ENCODE measurements around the gene RBBP8NL.

Gene RBBP8NL

DNA sequence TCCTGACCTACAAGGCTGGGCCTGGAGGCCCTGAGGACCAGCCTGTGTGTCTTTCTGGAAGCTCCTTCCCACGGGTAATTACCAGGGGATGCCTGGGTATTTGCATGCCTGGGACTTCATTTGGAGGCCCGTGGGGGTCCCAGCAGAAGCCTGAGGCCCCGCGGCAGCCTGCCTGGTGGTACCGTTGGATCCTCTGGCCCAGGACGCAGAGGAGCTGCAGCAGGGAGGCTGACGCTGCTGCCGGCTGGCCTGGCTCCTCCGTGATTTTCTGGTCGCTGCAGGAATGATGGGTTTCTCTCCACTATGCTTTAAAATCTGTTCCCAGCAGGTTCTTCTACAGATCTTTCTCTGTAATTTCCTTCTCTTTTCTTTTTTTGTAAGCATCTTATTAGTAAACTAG lies 26.8 kb downstream of the RBBP8NL start:
- H3K36me3 ChIP-seq (ENCODE audit: low read length), result no peaks in the 10 kb centered on the region
- no peak overlapping the region for H2AFZ ChIP-seq (ENCODE audit: low read depth, low read length, severe bottlenecking)
- H4K20me1 ChIP-seq (ENCODE audit: low read depth, low read length), result no peaks in the 10 kb centered on the region
- no peak for TF ChIP-seq EZH2phosphoT487 (conservative IDR thresholded peaks at IDR 0.05; ENCODE audit: low read length)
- TF ChIP-seq, protein P1, sequence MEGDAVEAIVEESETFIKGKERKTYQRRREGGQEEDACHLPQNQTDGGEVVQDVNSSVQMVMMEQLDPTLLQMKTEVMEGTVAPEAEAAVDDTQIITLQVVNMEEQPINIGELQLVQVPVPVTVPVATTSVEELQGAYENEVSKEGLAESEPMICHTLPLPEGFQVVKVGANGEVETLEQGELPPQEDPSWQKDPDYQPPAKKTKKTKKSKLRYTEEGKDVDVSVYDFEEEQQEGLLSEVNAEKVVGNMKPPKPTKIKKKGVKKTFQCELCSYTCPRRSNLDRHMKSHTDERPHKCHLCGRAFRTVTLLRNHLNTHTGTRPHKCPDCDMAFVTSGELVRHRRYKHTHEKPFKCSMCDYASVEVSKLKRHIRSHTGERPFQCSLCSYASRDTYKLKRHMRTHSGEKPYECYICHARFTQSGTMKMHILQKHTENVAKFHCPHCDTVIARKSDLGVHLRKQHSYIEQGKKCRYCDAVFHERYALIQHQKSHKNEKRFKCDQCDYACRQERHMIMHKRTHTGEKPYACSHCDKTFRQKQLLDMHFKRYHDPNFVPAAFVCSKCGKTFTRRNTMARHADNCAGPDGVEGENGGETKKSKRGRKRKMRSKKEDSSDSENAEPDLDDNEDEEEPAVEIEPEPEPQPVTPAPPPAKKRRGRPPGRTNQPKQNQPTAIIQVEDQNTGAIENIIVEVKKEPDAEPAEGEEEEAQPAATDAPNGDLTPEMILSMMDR (IDR thresholded peaks at IDR 0.05; ENCODE audit: insufficient read depth, low read length, poor library complexity, severe bottlenecking), result no peak
- H3K79me2 ChIP-seq (ENCODE audit: insufficient read depth, low read length), result no peaks in the 10 kb centered on the region
- H3K4me3 ChIP-seq (ENCODE audit: insufficient read depth, low read length, poor library complexity, severe bottlenecking), result no peak overlapping the region
- H3K4me2 ChIP-seq (ENCODE audit: low read depth, low read length, poor library complexity, severe bottlenecking), result no peak overlapping the region
- H3K9me2 ChIP-seq (replicated peaks; ENCODE audit: insufficient read depth, low read length), result no peaks in the 10 kb centered on the region
- no peak overlapping the region for H3K27ac ChIP-seq (ENCODE audit: low read depth, low read length)
- no peak overlapping the region for H3K9ac ChIP-seq (ENCODE audit: low read length)
- no peaks in the 10 kb centered on the region for H3K27me3 ChIP-seq (ENCODE audit: low read length)
- no peaks in the 10 kb centered on the region for H3K9me3 ChIP-seq (ENCODE audit: insufficient read depth, low read length)
- H3F3A ChIP-seq (ENCODE audit: insufficient read depth), result 0 out of 2 replicates have a peak, but pooled peaks cover 3% of the 10 kb centered on the region

DNA sequence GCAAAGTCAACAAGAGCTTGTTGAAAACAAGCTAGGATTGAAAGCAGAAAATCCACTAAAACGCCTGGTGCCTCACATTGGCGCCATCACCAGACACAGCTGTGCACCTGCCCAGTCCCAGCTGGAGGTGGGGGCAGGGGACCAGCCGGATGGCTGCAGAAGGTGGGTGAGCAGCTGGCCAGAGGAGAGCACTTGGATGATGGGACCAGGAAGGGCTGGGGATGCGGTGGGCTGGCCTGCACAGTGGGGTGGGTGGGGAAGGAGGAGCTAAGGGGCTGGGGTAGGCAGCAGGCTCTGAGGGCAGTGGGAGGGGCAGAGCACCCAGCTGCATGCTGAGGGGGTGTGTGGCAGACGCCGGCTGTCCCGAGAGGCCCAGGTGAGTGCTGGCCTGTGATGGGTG lies 27.3 kb downstream of the RBBP8NL start:
- no peaks in the 10 kb centered on the region for H3K9me3 ChIP-seq (ENCODE audit: insufficient read depth, low read length)
- H3K27ac ChIP-seq (ENCODE audit: low read depth, low read length), result no peak overlapping the region
- TF ChIP-seq, protein P1 (IDR thresholded peaks at IDR 0.05; ENCODE audit: insufficient read depth, low read length, poor library complexity, severe bottlenecking), result no peak
- TF ChIP-seq EZH2phosphoT487 (conservative IDR thresholded peaks at IDR 0.05; ENCODE audit: low read length), result no peak
- H3K4me2 ChIP-seq (ENCODE audit: low read depth, low read length, poor library complexity, severe bottlenecking), result no peak overlapping the region
- no peak overlapping the region for H3K4me3 ChIP-seq (ENCODE audit: insufficient read depth, low read length, poor library complexity, severe bottlenecking)
- H4K20me1 ChIP-seq (ENCODE audit: low read depth, low read length), result no peaks in the 10 kb centered on the region
- H2AFZ ChIP-seq (ENCODE audit: low read depth, low read length, severe bottlenecking), result no peak overlapping the region
- H3K9ac ChIP-seq (ENCODE audit: low read length), result no peak overlapping the region
- no peaks in the 10 kb centered on the region for H3K79me2 ChIP-seq (ENCODE audit: insufficient read depth, low read length)
- H3F3A ChIP-seq (ENCODE audit: insufficient read depth), result 0 out of 2 replicates have a peak, but pooled peaks cover 3% of the 10 kb centered on the region
- H3K27me3 ChIP-seq (ENCODE audit: low read length), result no peaks in the 10 kb centered on the region
- no peaks in the 10 kb centered on the region for H3K36me3 ChIP-seq (ENCODE audit: low read length)
- H3K9me2 ChIP-seq (replicated peaks; ENCODE audit: insufficient read depth, low read length), result no peaks in the 10 kb centered on the region

DNA sequence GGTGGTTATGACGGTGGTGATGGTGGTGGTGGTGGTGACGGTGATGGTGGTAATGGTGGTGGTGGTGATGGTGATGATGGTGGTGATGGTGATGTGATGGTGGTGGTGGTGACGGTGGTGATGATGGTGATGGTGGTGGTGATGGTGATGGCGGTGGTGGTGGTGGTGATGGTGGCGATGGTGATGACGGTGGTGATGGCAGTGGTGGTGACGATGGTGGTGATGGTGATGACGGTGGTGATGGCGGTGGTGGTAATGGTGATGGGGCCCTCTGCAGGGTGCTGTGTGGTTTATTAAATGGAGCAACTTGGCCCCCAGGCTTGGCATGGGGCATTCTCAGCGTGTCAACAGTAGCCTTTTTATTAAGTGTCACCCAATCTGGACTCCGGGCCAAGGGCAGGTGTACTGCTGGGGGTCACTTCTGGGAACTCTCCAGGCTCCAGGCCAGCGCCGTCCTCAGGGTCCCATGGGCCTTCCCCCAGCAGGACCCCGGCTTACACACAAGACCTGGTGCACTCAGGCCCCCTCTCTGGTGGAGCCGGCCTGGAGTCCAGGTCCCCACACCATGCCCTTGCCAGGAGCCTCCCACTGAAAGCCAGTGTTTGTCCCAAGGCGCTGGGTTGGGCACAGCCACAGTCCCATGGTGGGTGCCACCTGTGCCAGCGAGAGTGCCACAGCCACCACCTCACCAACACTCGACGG lies 29.1 kb downstream of the RBBP8NL start:
- no peak for TF ChIP-seq EZH2phosphoT487 (conservative IDR thresholded peaks at IDR 0.05; ENCODE audit: low read length)
- TF ChIP-seq, protein P1 (IDR thresholded peaks at IDR 0.05; ENCODE audit: insufficient read depth, low read length, poor library complexity, severe bottlenecking), result no peak
- Histone ChIP-seq H3K27me3 (ENCODE audit: low read length) (no peaks in the 10 kb centered on the region), H3K9me3 (ENCODE audit: insufficient read depth, low read length) (no peaks in the 10 kb centered on the region), H3K4me3 (ENCODE audit: insufficient read depth, low read length, poor library complexity, severe bottlenecking) (no peak overlapping the region), H3K27ac (ENCODE audit: low read depth, low read length) (no peak overlapping the region), H3K79me2 (ENCODE audit: insufficient read depth, low read length) (no peaks in the 10 kb centered on the region), H3F3A (ENCODE audit: insufficient read depth) (0 out of 2 replicates have a peak, but pooled peaks cover 3% of the 10 kb centered on the region), H3K36me3 (ENCODE audit: low read length) (no peaks in the 10 kb centered on the region), H3K9me2 (replicated peaks; ENCODE audit: insufficient read depth, low read length) (no peaks in the 10 kb centered on the region), H3K9ac (ENCODE audit: low read length) (no peak overlapping the region), H3K4me2 (ENCODE audit: low read depth, low read length, poor library complexity, severe bottlenecking) (no peak overlapping the region), H2AFZ (ENCODE audit: low read depth, low read length, severe bottlenecking) (no peak overlapping the region), H4K20me1 (ENCODE audit: low read depth, low read length) (no peaks in the 10 kb centered on the region)
